ENCODE data around the gene ANXA3.
"Not testable (repeated sequence)": the region's sequence is repeated elsewhere in the genome, so short reads cannot be mapped to it uniquely, and the experiment has no call there.

Gene ANXA3, protein sequence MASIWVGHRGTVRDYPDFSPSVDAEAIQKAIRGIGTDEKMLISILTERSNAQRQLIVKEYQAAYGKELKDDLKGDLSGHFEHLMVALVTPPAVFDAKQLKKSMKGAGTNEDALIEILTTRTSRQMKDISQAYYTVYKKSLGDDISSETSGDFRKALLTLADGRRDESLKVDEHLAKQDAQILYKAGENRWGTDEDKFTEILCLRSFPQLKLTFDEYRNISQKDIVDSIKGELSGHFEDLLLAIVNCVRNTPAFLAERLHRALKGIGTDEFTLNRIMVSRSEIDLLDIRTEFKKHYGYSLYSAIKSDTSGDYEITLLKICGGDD

DNA sequence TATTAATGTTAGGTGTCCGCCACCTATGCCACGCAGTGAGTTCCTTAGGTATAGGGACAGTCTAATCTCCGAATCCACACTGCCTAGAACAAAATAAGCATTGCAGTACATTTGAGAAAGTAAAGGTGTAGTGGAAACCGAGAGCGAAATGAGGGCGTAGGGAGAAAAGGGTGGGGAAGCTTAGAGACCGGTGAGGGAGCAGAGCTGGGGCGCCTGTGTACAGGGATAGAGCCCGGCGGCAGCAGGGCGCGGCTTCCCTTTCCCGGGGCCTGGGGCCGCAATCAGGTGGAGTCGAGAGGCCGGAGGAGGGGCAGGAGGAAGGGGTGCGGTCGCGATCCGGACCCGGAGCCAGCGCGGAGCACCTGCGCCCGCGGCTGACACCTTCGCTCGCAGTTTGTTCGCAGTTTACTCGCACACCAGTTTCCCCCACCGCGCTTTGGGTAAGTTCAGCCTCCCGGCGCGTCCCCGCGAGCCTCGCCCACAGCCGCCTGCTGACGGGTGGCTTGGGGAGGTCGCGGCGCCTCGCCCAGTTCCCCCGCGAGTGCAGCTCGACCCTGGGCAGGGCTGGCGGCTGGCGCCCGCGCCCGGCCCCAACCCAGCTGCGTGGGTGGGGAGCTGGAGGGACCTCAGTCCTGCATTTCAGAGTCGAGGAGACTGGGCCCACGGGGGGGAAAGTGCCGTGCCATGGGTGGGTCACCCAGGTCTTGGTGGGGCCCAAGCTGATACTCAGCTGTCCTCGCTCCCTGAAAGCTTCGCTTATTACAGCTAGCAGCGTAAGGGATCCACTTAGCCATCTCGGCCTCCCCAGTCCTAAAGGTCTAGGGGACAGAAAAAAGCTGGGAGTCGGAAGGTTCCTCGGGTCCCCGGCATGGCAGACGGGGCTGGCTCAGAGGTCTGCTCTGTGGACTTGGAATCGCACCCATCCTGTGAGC lies at the start of gene ANXA3:
ANXA3 (plus strand) TSS at position 351 of the 932 bp plus-strand sequence. CDS start 2,704 bp downstream, outside the sequence.
- no peak for DNase-seq (ENCODE audit: low read depth)
- TF ChIP-seq, protein P1, sequence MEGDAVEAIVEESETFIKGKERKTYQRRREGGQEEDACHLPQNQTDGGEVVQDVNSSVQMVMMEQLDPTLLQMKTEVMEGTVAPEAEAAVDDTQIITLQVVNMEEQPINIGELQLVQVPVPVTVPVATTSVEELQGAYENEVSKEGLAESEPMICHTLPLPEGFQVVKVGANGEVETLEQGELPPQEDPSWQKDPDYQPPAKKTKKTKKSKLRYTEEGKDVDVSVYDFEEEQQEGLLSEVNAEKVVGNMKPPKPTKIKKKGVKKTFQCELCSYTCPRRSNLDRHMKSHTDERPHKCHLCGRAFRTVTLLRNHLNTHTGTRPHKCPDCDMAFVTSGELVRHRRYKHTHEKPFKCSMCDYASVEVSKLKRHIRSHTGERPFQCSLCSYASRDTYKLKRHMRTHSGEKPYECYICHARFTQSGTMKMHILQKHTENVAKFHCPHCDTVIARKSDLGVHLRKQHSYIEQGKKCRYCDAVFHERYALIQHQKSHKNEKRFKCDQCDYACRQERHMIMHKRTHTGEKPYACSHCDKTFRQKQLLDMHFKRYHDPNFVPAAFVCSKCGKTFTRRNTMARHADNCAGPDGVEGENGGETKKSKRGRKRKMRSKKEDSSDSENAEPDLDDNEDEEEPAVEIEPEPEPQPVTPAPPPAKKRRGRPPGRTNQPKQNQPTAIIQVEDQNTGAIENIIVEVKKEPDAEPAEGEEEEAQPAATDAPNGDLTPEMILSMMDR (IDR thresholded peaks at IDR 0.05; ENCODE audit: control insufficient read depth, extremely low read depth, insufficient read depth), result no peak
- H3K4me3 ChIP-seq (ENCODE audit: low read depth, low read length), result no peak within 1 kb of the TSS

DNA sequence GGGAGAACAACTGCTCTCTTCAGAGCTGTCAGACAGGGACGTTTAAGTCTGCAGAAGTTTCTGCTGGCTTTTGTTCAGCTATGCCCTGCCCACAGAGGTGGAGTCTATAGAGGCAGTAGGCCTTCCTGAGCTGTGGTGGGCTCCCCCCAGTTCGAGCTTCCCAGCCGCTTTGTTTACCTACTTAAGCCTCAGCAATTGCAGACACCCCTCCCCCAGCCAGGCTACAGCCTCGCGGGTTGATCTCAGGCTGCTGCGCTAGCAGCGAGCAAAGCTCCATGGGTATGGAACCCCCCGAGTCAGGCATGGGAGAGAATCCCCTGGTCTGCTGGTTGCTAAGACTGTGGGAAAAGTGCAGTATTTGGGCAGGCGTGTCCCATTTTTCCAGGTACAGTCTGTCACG lies 45.3 kb upstream of the ANXA3 start:
- not testable (repeated sequence) for H3K4me3 ChIP-seq (ENCODE audit: low read depth, low read length); DNase-seq (ENCODE audit: low read depth)

DNA sequence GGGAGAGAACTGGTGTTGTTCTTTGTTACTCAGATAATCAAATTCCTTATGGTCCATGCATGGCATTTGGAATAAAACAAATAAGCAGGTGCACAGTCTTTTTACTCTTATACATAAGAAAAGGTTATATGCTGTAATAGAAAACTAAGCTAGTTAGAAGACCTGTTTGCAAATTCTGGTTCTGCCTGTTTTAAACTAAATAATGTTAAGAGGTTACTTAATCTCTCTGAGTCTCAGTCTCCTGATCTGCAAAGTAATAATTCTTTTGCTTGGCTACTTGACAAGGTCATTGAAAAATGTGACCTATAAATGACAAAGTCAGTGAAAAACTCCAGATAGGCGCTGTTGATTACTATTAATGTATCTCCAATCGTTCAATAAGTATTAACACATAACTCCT lies 42.5 kb upstream of the ANXA3 start:
- no peak for DNase-seq (ENCODE audit: low read depth)
- TF ChIP-seq, protein P1 (IDR thresholded peaks at IDR 0.05; ENCODE audit: control insufficient read depth, extremely low read depth, insufficient read depth), result no peak
- H3K4me3 ChIP-seq (ENCODE audit: low read depth, low read length), result no peak overlapping the region

DNA sequence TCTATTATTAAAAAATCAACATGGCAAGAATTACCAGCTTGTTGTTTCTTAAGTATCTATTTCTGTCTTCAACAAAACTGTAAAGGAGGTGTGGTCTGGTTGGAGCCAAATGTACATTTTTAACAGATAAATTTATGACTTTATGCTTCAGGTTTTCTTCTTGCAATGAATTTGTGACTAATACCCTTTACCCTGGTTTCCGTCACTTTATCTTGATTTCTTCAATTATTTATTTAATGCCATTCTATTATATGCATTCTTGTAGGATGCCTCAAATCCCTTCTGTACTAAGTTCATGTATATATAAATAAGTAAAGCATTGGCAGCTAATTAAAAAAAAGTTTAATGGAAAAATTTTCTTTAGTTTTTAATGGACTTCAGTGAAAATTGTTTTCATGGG lies 41.5 kb upstream of the ANXA3 start:
- TF ChIP-seq, protein P1 (IDR thresholded peaks at IDR 0.05; ENCODE audit: control insufficient read depth, extremely low read depth, insufficient read depth), result no peak
- DNase-seq (ENCODE audit: low read depth), result no peak
- no peak overlapping the region for H3K4me3 ChIP-seq (ENCODE audit: low read depth, low read length)

DNA sequence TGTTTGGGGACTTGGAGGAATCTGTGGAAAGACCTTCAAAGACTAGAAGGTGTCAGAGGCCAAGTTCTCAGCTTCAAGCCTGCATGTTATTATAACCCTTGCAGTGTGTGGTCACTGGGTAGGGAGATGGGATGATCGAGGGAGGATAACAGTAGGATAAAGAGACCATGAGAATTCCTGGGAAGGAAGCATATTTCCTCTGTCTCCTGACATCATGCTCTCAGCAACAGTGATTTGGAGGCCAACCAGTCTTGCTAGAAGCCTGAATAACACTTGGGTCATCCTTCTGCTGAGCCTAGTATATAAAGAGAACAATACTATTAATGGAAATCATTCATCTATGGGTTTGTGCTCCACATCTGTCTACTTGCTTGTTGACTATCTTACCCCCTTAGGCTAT lies 40.9 kb upstream of the ANXA3 start:
- no peak for DNase-seq (ENCODE audit: low read depth)
- no peak overlapping the region for H3K4me3 ChIP-seq (ENCODE audit: low read depth, low read length)
- TF ChIP-seq, protein P1 (IDR thresholded peaks at IDR 0.05; ENCODE audit: control insufficient read depth, extremely low read depth, insufficient read depth), result no peak

DNA sequence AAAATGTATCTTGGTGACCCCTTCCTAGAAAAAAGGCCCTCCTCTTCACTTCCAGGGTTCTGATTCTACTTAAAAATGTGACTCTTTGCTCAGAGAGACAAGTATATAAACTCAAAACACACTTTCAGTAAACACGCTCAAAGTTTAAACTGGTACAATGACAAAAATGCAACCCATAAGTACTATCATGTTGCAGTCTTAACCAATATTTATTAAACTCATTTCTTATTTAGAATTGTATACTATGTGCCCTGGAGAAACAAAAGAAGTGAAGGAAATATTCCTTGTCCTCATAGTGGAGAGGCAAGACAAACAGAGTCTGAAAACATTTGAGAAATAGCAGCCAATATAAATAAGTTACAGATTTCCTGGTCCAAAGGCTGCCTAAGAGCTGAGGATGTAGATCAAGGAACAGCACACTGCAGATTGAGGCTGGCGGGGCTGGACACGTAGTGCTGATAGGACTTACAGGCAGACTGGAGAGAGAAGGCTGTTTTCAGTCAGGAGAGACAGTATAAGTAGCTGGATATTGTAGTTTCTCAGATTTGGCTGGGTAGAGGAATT lies 39.1 kb upstream of the ANXA3 start:
- peak; percentile 63 for DNase-seq (ENCODE audit: low read depth)
- TF ChIP-seq, protein P1 (IDR thresholded peaks at IDR 0.05; ENCODE audit: control insufficient read depth, extremely low read depth, insufficient read depth), result no peak
- no peak overlapping the region for H3K4me3 ChIP-seq (ENCODE audit: low read depth, low read length)

DNA sequence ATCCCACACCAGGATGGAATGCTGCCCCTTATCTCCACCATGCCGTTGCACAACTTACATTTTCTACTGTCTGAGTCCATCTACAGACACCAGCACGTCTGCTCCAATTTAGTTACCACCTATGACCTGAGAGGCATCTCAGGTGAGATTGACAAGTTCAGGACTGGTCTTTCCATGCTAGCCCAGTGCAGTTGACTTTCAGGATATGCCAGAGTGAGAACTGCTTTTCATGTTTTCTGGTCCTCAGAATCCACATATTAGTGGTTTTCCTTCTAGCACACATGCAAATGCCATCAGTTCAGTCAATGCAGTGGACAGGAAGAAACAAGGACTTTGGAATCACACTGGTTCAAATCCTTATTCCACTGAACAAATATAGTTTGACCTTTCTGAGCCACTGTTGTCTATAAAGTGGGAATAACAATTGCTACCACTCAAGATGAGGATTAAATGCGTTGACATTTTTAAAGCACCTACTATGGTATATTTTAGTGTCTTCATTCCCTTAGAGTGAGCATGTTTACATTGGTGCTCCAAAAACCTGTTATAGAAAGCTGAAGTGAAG lies 38.1 kb upstream of the ANXA3 start:
- no peak for DNase-seq (ENCODE audit: low read depth)
- TF ChIP-seq, protein P1 (IDR thresholded peaks at IDR 0.05; ENCODE audit: control insufficient read depth, extremely low read depth, insufficient read depth), result no peak
- no peak overlapping the region for H3K4me3 ChIP-seq (ENCODE audit: low read depth, low read length)
